NCI-H226 (cell line): ENCODE measurements around the gene CISH.
A peak's percentile ranks its signal among the peaks of the same experiment; 100 is the strongest.

Source experiments
- DNase-seq: peaks from one replicate; pipeline ENCODE4 v3.0.0-alpha.2; 2015

Gene CISH

DNA sequence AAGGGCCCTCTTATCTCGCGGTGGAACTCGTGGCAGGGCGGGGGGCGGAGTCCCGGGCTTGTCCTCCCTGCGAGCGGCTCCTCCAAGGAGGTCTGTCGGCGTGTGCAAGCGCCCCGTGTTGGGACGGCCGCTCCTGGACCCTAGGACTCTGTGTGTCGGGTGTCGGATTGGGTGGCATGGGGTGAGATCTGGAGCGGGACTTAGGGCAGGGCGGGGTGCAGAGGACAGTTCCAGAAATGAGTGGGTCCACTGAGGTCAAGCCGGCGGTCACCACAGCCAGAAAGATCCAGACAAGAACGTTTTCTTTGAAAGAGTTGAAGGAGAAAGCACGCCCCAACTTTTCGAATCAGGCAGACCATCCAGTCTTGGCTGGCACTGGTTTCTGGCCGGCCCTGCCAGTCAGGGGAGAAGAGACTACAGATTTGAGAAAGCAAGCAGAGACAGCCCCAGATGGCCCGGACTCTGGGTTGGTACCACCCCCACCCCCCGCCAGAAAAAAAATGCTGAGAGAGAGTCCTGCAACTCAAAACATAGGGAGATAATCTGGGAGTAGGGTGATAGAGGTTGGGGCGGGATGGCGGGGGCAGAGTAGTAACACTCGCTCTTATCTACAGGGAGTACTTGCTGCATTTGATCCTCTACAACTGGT lies 784 bp upstream of the CISH start:
- DNase-seq: no peak

DNA sequence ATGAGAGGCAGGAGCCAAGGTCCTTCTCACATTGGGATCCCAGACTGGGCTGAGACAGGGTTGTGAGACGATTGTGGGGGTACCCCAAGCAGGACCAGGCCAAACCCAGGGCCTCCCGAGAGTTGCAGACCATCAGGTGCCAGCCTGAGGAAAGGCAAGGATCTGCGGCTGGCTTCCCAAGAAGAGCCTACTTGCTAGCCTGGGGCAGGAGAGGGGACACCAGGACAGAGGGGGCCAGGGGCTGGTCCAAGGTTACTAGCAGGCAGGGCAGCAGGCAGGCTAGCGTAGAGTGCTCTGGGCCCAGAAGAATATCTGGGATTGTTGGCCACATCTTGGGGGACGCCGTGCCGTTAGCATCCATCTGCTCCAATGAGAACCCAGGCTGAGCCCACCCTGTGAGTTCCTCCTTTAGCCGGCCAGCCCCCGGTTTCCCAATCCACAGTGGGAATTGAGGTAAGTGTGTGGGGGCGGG lies 546 bp downstream of the CISH start:
- no peak for DNase-seq

DNA sequence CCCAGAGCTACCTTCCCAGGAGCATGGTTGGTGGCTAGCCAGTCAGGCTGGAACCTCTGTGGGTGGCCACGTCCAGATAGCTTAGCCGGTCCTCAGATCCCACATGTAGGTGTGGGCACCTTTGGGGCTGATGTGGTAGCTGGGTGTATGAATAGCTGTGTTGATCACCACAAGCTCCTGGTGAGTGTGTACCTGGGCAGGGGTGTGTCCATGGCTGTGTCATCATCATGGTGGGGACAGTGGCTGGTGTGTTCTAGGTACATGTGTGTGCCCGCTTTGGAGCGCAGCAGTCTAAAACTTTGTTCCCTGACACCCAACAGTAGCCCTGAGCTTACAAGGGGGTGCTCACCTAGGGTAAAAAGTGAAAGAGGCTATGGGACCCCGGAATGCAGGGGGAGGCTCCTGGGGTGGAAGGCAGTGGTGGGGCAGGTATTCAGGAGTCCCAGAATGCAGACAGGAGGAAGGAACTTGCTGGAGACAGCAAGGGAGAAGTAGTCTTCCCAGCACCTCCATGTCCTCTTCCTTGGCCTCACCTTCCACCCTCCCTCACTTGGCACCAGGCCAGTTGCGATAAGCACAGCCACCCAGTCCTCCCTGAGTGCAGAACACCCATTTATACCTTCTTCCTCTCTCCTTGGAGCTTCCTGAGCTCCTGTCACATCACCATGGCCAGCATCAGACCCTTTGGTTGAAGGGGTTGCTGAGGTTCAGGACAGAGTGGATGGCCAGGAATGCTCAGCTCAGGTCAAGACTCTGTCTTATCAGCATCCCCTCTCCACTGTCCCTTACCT lies 1.2 kb downstream of the CISH start:
- DNase-seq: no peak

DNA sequence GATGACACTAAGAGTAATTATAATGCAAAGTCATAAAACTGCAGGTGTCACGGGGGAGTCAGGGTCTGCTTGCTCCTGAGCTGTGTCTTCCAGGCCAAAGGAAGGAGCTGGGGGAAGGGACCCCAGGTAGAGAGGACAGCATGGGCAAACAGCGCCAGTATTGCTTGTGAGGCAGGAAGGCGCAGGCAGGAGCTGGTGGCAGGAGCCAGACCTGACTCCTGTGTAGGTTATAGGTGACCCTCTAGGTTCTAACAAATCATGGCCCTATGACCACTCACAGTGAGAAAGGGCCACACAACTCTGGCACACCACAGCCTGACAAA lies 1.9 kb downstream of the CISH start:
- no peak for DNase-seq

DNA sequence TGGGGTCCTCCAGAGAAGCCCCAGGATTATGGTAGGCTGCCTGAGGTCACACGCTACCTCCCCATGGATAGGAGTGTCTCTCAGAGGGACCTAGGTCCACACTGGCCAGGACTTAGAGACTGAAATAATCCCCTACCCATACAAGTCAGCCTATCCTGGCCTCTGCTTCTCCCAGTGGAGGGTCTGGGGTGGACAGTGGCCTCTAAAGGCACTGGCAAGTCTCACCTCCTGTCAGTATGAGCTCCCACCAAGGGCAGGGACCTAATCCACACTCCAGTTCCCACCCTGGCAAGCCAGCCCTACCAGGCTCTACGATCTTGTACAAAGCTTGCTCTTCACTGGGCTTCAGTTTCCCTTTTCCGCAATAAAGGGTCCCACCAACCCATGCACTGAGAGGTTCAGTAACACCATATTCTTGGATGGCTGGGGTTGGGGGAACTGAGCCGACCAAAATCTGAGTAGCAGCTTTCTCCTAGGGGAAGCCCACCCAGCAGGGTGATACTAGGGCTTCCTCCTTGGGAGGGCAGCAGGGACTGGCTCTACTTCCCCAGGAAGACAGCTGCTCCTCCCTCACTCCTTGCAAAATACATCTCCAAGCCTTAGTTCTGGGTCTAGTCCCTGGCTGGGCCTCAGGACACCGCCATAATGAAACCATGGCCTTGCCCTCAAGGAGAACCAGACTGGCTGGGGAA lies 2.4 kb downstream of the CISH start:
- DNase-seq: no peak

DNA sequence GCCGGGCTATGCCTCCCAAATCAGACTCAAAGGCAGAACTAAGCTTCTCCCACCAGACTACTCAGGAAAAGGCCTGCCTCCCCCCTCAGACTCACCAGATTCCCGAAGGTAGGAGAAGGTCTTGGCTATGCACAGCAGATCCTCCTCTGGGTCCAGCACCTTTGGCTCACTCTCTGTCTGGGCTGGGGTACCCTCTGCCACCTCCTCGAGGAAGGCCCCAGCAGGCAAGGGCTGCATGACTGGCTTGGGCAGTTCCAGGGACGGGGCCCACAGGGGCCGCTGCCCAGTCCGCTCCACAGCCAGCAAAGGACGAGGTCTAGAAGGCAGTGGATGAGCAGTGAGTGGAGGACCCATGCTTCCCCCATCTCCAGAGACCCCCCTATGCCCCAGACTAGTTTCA lies 3.3 kb downstream of the CISH start:
- no peak for DNase-seq

DNA sequence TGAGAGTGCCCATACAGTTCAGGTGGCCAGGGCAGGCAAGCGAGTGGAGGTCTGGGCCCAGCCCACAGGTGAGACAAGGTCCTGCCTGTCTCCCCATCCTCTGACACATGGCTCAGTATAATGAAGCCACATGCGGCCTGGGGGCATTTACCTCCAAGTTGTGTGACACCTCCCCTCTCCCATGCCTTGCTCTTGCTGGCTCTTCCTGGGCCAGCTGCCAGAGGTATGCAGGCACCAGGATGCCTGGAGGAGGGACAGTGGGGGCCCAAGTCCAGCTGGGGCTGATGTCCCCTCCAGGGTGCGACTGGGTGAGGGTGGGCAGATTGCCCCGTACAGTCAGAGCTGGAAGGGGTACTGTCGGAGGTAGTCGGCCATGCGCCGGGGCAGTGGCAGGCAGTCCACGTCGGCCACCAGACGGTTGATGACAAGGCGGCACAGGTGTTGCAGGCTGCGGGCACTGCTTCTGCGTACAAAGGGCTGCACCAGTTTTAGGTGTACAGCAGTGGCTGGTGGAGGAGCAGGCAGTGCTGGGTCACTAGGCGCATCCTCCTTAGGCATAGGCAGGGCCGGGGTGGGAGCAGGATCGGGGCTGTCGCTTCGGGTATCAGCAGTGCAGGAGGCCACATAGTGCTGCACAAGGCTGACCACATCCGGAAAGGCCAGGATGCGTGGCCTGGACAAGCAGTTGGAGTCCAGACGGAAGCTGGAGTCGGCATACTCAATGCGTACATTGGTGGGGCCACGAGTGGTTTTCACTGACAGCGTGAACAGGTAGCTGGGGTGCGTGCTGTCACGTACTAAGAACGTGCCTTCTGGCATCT lies 4.1 kb downstream of the CISH start:
- no peak for DNase-seq

DNA sequence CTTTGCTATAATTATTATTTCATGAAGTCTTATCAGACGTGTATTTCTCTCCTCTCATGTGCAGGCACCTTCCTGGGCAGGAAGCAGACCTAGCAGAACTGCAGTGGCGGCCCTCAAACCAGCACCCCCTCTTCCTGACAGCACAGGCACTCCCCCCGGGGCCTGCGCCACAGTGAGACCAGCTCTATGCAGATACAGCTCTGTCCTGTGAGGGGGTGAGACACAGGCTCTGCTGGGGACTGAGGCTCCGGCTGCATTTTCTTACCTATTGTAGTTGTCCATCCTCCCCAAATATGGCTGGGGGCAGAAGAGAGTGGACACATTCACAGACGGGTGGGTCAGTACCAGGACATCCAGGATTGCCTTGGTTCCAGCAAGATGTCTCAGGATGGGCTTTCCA lies 5.0 kb downstream of the CISH start:
- no peak for DNase-seq

DNA sequence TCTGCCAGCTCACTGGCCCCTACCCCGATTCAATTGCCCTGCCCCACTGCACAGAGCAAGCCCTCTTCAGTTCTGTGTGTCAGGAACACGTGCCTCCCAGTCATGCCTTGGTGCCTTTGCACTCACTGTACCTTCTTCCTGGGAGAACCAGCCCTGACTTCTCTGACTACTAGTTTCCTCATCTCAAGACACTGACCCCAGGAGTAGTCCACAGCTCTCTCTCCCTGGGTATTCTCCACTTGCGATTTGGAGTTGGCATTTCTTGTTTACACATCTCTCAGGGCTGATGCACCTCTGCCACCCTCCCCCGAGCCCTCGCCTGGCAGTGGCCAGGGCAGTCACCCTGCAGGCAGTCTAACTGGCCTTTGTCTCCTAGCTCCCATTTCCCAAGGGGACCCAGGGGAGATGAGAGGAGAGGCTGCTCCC lies 5.7 kb downstream of the CISH start:
- DNase-seq: no peak

DNA sequence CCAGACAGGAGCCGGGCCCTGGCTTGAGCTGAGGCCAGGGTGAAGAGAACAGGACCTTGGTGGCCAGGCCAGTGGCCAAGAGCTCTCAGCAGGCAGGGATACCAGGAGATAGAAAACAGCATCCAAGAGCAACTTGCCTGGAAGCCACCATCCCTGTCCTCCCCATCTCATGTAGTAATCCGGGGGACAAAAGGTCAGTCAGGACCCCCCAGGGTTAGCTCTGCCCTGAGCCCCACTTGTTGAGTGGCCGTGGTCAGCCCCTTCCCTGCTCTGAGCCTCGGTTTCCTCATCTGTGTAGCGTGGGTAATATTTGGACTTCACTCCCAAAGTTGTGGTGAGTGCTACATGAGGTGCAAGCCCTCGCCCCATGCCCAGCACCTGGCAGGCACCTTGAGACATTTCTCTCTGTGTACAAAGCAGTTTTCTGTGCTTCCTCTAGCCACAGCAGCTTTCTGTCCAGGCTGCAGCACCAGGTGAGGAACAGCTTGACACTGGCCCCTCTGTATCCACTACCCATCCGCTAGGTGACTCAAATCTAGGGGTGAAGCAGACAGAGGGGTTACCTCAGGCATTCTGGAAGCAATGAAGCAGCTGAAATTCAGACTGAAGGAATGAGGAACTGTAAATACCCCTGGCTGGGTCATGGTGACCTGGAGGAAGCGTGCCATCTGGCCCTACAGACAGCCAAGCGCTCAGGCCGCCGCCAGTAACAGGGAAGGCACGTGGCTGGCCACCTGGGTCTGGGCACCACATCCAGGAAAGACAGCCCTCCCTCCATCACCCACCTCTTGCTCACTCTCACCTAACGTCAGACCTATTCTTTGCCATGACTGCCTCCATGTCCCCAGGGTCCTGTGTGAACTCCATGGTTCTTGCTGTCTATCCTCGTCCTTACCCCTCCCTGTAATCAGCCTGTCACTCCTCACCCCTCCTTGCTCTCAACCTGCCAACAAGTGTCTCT lies 6.7 kb downstream of the CISH start:
- DNase-seq: no peak

DNA sequence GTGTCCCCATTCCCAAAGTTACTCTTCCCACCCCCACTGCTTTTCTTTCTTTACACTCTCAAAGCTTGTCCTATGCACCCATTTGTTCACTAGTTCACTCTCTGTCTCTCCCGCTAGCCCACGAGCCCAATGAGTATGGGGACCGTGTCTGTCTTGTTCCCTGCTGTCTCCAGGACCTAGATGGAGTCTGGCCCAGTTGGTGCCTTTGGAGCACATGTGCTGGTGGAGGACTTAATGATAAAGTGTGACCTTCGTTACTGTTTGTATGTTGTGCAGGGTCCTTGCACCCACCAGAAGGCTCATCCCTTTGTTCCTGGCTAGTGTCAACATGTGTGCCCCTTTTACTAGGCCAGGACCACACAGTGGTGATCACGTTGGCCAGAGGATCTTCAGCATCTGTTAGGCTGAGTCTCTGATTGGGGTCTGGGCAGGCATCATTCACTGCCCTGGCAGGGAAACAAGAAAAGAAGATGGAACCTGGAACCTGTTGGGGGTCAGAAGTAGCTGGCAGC lies 7.4 kb downstream of the CISH start:
- no peak for DNase-seq

DNA sequence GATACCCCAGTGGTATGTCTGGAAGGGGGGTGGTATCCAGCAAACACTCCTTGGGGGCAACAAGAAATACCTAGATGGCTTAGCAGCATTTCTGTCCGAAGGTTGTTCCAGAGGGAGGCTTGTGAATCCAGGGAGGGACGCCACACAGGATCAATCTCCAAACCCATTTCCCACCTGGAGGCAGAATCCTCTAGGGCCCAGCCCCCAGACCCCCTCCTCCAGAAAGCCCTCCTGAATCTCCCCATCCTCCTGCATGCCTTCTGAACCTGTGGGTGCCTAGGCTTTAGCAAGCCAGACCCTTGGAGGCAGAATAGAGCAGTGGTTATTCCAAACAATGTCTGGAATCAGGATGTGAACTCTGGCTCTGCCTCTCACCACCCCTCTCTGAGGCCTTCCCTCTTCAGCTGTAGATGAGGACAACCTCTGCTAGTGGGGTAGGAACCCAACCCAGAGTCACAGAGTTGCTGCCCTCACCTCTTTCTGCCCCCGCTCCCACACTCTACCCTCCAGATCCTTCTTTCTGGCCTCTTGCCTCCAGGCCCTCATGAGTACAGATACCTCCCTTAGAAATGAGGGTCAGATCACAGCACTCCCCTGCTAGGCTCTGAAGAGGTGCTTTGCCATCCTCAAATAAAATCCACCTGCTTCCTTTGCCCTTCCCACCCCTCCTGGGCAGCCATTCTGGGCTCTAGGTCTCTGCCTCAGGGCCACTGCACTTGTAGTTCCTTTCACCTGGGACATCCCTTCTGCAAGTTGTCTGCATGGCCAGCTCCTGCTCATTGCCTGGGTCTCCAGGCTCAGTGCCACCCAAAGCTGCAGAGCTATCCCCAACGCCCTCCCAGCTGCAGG lies 8.1 kb downstream of the CISH start:
- no peak for DNase-seq

DNA sequence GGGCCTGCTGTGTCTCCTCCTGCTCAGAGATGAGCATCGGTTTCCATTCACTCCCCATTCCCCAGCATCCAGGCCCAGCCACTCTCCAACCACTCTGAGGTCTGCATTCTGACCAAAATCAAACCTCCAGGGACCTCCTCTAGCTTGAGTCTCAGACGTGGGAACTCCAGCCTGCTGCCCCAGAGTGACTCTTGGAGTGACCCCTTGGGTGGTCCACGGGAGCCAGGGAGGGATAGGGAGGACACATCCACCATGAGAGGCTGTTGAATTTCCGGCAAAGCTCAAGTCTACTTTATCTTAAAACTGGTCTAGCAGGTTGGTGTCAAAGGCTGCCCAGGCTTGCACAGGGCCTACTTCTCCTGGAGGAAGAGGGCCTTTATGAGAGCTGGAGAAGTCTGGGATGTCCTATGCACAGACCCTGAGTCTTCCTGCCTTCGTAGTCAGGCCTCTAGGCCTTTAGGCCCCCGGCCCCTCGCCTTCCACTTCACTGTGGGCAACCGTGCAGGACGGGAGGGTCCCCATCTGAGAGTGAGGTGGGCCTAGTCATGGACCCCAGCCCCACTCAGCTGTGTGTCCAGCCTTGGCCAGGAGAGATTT lies 8.9 kb downstream of the CISH start:
- DNase-seq: no peak

DNA sequence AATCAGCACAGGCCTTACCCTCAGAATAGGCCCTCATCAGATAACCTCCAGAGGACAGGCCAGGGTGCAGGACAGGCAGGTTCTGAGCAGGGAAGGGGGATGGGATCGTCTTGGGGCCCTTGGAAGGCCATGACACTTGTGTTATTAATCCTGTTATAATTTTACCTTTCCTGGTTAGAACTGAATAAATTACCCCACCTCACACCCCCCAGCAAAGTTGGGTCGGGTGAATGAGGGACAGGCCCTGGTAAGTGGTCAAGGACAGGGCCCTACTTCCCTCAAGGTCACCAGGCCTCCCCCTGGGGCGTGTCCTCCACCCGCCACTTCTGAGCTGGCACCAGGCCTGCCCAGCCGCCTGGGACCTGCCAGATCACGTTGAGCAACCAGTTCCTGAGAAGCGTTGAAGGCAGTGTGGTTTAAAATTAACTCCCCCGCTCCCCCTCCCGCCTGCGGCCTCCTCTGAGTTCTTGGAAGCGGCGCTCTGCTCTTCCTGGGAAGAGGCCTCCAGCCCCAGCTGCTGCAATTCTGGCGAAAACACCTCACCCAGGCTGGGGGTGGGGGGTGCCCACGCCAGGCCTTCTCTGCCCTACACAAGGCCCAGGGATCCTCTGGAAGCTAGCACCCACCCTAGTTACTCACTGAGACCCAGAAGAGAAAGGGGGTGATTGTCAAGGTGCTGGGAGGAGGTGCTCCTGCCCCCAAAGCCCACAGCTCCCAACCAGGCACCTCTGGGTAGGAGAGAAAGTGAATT lies 10.6 kb downstream of the CISH start:
- peak; percentile 84 for DNase-seq

DNA sequence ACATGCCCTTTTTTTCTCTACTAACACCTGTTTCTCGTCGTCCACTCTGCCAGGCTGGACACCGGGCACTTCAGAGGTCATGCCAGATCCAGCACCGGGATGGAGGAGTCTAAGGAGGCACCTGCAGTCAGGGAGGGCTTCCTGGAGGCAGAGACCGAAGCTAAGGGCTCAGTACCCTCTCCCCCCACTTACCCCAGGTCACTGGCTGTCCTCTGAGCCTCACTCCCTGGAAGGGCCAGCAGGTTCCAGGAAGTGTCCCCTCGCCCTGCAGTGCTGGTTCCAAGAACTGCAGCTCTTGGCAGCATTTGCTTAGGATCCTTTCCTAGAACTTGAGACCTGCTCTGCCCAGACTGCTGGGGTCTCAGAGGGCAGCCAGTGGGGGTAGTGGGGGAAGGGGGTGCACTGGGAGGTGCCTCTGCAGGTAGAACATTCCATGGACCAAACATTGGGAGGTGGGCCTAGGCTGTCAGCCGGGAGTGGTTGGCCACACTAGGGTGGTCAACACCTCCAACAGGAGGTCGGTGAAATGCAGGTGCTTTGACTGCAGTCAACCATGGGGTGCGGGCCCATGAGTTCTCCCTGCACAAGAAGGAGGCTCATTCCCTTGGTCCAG lies 11.3 kb downstream of the CISH start:
- DNase-seq: no peak

DNA sequence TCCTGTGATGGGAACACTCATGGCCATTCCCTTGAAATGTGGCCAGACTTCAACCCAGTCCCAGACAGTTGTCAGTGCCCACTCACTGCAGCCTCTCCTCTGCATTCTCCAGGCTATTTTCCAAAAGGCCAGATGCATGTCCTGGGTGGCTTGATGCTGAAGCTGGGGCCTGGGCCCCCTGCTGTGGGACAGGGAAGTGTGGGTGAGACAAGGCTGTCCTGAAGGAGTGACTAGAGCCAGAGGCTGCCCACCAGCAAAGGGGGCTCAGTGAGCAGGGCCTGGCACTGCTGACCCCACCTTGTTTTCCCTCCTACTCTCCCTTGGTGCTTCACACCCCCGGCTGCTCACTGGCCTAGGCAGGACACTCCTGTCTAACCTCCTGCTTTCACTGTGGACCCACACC lies 11.9 kb downstream of the CISH start:
- DNase-seq: no peak

DNA sequence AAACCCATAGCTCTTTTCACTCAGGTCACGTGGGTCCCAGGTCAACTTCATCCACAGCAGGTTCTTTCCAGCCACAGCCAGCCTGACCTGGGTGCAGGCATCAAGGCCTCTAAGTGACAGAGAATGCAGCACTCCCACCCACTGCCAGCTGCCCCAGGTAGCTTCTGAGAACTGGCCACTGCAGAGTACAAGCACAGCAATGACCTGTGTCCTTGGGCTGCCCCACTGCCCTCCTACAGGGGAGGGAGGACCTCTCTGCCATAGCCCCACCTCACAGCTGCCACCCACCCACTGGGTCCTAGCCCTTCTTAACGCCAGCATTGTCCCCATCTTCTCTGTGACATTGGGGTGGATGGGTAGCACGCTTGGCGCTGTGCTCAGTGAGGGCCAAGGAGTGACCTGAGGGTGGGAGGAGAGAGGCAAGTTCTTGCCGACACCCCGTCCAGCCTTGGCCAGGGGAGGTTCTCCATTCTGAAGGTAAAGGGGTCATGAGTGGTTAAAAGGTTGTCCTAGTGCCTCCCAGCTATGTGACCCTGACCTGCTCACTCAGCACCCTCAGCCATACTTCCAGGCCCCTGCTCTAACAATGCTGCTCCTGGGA lies 12.4 kb downstream of the CISH start:
- no peak for DNase-seq

DNA sequence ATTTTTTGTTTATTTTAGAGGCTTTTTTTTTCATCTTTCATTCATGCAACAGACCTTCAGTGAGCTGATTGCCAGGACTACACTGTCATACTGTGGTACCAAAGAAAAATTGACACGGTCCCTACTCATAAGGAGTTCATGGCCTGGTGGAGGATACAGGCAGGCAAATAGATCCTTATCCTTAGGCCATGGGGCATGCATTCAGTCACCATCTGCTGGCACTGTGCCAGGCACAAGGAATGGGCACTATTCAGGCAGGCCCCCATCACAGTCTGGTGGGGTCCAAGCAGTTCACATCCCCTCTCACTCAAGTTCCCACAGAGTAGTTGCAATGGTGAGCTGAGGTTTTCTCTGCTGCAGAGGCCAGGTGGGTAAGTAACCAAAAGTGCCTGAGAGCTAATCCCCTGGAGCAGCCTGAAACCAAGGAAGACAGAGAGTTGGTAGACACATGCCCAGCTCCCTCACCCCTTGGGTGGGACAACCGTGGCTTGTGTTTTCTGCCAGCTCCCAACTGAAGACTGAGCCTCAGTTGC lies 17.3 kb downstream of the CISH start:
- DNase-seq: no peak
